Ectodermal cell (in vitro differentiated cells): ENCODE measurements around the gene ACSL1.
A peak's percentile ranks its signal among the peaks of the same experiment; 100 is the strongest.
"Not testable (repeated sequence)": the region's sequence is repeated elsewhere in the genome, so short reads cannot be mapped to it uniquely, and the experiment has no call there.

Source experiments
- H3K27ac ChIP-seq: 2 replicates; pipeline ENCODE4 v1.7.0; 2013; ENCODE audit warnings: mild to moderate bottlenecking, low read depth, low read length; ENCODE audit not compliant: insufficient read depth, poor library complexity, severe bottlenecking
- H3K27me3 ChIP-seq: 2 replicates; pipeline ENCODE4 v1.7.0; 2013; ENCODE audit warnings: mild to moderate bottlenecking, low read length; ENCODE audit not compliant: insufficient read depth, control insufficient read depth, poor library complexity, severe bottlenecking
- H3K36me3 ChIP-seq: one replicate; pipeline ENCODE4 v1.7.0; 2013; ENCODE audit warnings: low read length; ENCODE audit not compliant: control insufficient read depth, insufficient read depth
- H3K4me1 ChIP-seq: one replicate; pipeline ENCODE4 v1.7.0; 2013; ENCODE audit warnings: low read length; ENCODE audit not compliant: control insufficient read depth, insufficient read depth
- H3K4me3 ChIP-seq: 2 replicates; pipeline ENCODE4 v1.7.0; 2013; ENCODE audit warnings: low read depth, low read length, control low read depth; ENCODE audit not compliant: insufficient read depth
- H3K9me3 ChIP-seq: 2 replicates; pipeline ENCODE4 v1.7.0; 2013; ENCODE audit warnings: mild to moderate bottlenecking, low read length, moderate library complexity; ENCODE audit not compliant: control insufficient read depth
- whole genome bisulfite sequencing, 2 experiments: methylation state at CpG; one replicate each; pipeline ENCODE4 v1.1.7; 2013; ENCODE audit warnings: missing lambda C conversion rate in 2 of 2; 5-methylcytosine and 5-hydroxymethylcytosine counted together

The ACSL1 gene

GRCh38 chr4:184843984-184844554 is 18.3 kb upstream of the ACSL1 start:
- WGBS, 2 experiments: 89 to 90% methylated on average over 16 of the region's 16 CpGs
- no peaks in the 10 kb centered on the region for H3K9me3 ChIP-seq
- H3K4me3 ChIP-seq: no peak overlapping the region
- no peaks in the 10 kb centered on the region for H3K27me3 ChIP-seq
- no peak overlapping the region for H3K27ac ChIP-seq
- H3K36me3 ChIP-seq: no peaks in the 10 kb centered on the region
- no peaks in the 10 kb centered on the region for H3K4me1 ChIP-seq

GRCh38 chr4:184839075-184839399 is 13.3 kb upstream of the ACSL1 start:
- H3K4me3 ChIP-seq, H3K27ac ChIP-seq, H3K4me1 ChIP-seq, H3K9me3 ChIP-seq, H3K36me3 ChIP-seq, H3K27me3 ChIP-seq: not testable (repeated sequence)
- WGBS, 2 experiments: 93 to 94% methylated on average over 6 of the region's 6 CpGs

GRCh38 chr4:184838249-184839074 is 12.7 kb upstream of the ACSL1 start:
- Histone ChIP-seq H3K27me3 (no peaks in the 10 kb centered on the region), H3K9me3 (no peaks in the 10 kb centered on the region), H3K27ac (no peak overlapping the region), H3K36me3 (no peaks in the 10 kb centered on the region), H3K4me3 (no peak overlapping the region), H3K4me1 (no peaks in the 10 kb centered on the region)
- WGBS, 2 experiments: 88 to 91% methylated on average over 11 of the region's 11 CpGs

GRCh38 chr4:184836613-184837012 is 10.8 kb upstream of the ACSL1 start:
- 94% methylated on average over 5 of the region's 5 CpGs for WGBS, 2 experiments
- Histone ChIP-seq H3K4me3 (no peak overlapping the region), H3K9me3 (no peaks in the 10 kb centered on the region), H3K27ac (no peak overlapping the region), H3K27me3 (no peaks in the 10 kb centered on the region), H3K36me3 (no peaks in the 10 kb centered on the region), H3K4me1 (no peaks in the 10 kb centered on the region)

- H3K9me3 ChIP-seq: no peaks in the 10 kb centered on the region
- 89 to 93% methylated on average over 10 of the region's 10 CpGs for WGBS, 2 experiments
- no peak overlapping the region for H3K4me3 ChIP-seq
These were observed 7.5 kb upstream of the ACSL1 start for GRCh38 chr4:184833046-184833838.

GRCh38 chr4:184831153-184831552 is 5.4 kb upstream of the ACSL1 start:
- Histone ChIP-seq H3K36me3 (no peaks in the 10 kb centered on the region), H3K4me1 (no peaks in the 10 kb centered on the region), H3K4me3 (no peak overlapping the region), H3K27me3 (peaks cover 27% of the 10 kb centered on the region), H3K27ac (no peak overlapping the region), H3K9me3 (no peaks in the 10 kb centered on the region)
- WGBS, 2 experiments: 94 to 96% methylated on average over 4 to 5 of the region's 5 CpGs

More at GRCh38 chr4:184833046-184833838, 7.5 kb upstream of the ACSL1 start:
- Histone ChIP-seq H3K27ac (no peak overlapping the region), H3K27me3 (peaks cover 6% of the 10 kb centered on the region), H3K4me1 (no peaks in the 10 kb centered on the region), H3K36me3 (no peaks in the 10 kb centered on the region)

- 68 to 74% methylated on average over 9 to 15 of the region's 15 CpGs for WGBS, 2 experiments
- no peak overlapping the region for H3K27ac ChIP-seq
- H3K27me3 ChIP-seq: peaks cover 69% of the 10 kb centered on the region
- no peaks in the 10 kb centered on the region for H3K9me3 ChIP-seq
- H3K4me3 ChIP-seq: peak overlapping the region; percentile 44
- peaks cover 3% of the 10 kb centered on the region for H3K4me1 ChIP-seq
- no peaks in the 10 kb centered on the region for H3K36me3 ChIP-seq
These were observed 1.0 kb upstream of the ACSL1 start for GRCh38 chr4:184826691-184827270.

- Histone ChIP-seq H3K4me1 (peaks cover 3% of the 10 kb centered on the region), H3K4me3 (peak overlapping the region; percentile 29), H3K27me3 (peaks cover 76% of the 10 kb centered on the region), H3K9me3 (no peaks in the 10 kb centered on the region), H3K27ac (no peak overlapping the region), H3K36me3 (no peaks in the 10 kb centered on the region)
- 5 to 6% methylated on average over 92 of the region's 92 CpGs for WGBS, 2 experiments
These were observed 450 bp downstream of the ACSL1 start for GRCh38 chr4:184825141-184825895.

GRCh38 chr4:184824776-184825084 is 1.0 kb downstream of the ACSL1 start:
- H3K27ac ChIP-seq: no peak overlapping the region
- no peaks in the 10 kb centered on the region for H3K9me3 ChIP-seq
- H3K4me1 ChIP-seq: peaks cover 3% of the 10 kb centered on the region
- H3K4me3 ChIP-seq: no peak overlapping the region
- H3K27me3 ChIP-seq: peaks cover 77% of the 10 kb centered on the region
- H3K36me3 ChIP-seq: no peaks in the 10 kb centered on the region
- WGBS, 2 experiments: 61 to 68% methylated on average over 6 of the region's 6 CpGs
